HG03039 (cell line): ENCODE measurements around the gene SLC1A7.
"Not testable (repeated sequence)": the region's sequence is repeated elsewhere in the genome, so short reads cannot be mapped to it uniquely, and the experiment has no call there.

Experiments
- ATAC-seq: cut with Tn5 transposase; IDR thresholded peaks from one replicate; pipeline ENCODE4 v1.9.1; 2021; ENCODE audit warnings: mild to moderate bottlenecking, moderate library complexity; ENCODE audit not compliant: unreplicated experiment

SLC1A7 gene

GRCh38 chr1:53142226-53142853, at the start of gene SLC1A7:
SLC1A7 (minus strand) TSS chr1:53142638; CDS start chr1:53142449, 189 bp downstream.
- no peak for ATAC-seq

GRCh38 chr1:53190210-53190611, 47.8 kb upstream of the SLC1A7 start:
- no peak for ATAC-seq

DNA sequence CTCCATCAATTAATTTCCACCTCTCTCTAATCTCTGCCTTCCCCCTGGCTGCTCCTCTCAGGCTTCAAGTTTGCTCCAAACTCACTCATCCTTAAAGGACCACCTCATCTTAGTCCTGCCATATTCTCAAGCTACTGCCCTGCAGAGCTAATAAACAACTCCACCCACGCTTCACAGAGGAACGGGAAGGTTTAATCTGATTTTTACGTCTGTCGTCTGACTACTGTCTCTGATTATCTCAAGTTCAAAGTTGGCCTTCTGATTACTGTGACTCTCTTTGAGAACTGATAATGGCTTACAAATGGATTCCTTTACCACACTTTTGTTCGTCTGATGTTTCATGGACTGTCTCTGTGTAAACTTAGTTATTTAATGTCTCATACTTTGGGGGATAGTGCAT, 46.6 kb upstream of the SLC1A7 start:
- no peak for ATAC-seq

DNA sequence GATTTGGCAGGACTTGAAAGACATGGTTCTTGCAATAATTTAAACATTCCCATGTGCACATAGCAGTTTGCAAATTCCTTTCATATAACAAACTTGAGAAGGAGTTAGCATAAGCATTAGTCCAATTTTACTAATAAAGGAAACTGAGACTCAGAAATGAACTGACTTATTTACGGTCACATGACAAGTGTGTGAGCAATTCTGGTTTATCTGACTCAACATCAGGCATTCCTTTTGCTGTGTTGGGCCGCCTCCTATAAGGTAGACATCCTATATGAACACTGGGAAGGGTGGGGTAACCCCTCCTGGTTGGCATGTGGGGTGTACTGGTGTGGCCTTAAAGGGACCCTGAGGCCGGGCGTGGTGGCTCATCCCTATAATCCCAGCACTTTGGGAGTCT, 45.7 kb upstream of the SLC1A7 start:
- no peak for ATAC-seq

DNA sequence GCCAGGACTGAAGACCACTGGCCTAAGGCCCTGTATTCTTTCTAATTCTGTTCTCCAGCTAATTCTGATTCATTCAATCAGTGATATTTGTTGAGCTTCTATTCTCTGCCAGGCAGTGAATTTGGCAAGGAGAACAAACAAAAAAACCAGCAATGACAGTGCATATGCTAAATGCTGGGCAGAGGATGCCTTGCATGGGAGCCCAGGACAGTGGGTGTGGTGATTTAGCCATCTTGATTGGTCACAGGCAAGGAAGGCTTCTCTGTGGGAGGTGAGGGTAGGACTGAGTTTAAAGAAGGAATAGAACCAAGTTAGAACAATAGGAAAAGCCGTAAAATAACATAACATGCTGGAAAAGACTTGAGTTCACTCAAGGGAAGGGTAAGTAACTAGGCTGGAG, 45.0 kb upstream of the SLC1A7 start:
- no peak for ATAC-seq

DNA sequence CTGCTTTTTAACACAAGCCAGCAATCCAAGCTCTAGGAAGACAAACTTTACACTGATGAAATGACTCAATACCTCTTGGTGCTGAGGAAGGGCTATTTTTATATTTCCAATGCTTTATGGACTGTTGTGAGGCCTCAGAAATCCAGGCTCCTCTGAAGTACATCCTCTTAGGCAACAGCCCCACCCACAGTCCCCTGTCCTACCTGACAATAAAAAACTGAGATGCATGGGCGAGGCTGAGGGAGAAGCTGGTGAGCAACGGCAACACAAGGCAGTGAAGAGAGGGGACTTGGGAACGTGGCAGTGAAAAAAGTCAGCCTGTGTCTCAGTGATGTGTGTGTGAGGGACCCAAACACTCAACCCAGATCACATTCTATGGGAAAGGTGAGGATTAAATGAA, 44.1 kb upstream of the SLC1A7 start:
- no peak for ATAC-seq

GRCh38 chr1:53185955-53186297, 43.5 kb upstream of the SLC1A7 start:
- not testable (repeated sequence) for ATAC-seq

- ATAC-seq: no peak
These were observed 40.9 kb upstream of the SLC1A7 start for GRCh38 chr1:53183095-53183990.

- no peak for ATAC-seq
These were observed 40.3 kb upstream of the SLC1A7 start for GRCh38 chr1:53182716-53183094.

GRCh38 chr1:53182111-53182593, 39.7 kb upstream of the SLC1A7 start:
- ATAC-seq: no peak

GRCh38 chr1:53180951-53181350, 38.5 kb upstream of the SLC1A7 start:
- ATAC-seq: no peak

- no peak for ATAC-seq
These were observed 37.8 kb upstream of the SLC1A7 start for GRCh38 chr1:53180226-53180625.

DNA sequence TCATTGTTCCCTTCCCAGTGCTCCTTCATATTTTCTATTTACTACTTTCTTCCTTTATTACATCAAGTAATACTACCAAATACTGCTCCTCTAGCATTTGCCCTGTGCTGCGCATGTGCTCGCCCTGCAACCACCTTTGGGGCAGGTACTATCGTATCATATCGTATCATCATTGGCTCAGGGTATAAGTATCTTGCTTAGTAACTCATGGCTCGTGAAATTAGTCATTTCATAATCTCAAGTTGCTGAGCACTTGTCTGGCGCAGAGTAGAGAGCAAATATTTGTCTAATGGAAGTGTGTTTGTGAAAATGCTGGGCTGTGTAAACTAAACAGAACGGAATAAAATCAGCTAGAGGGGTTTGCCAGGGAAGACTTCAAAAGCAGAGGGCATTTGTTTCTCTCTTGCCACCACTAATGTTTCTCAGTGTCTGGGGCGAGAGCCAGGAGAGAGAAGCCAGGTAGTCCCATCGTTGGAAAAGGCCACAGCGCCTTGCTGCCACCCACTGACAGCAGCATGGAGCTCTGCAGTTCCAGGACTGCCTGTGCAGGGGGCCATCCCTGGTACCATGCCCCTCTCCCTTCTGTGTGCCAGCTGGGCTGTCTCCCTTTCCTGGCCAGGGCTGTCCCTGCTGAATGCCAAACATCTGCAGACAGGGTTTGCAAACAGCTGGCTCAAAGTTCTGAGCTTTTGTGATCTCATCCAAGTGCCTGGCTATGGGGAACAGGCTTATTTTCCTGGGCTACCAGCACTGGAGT, 34.2 kb upstream of the SLC1A7 start:
- ATAC-seq: no peak

- no peak for ATAC-seq
These were observed 32.8 kb upstream of the SLC1A7 start for GRCh38 chr1:53174971-53175913.

- ATAC-seq: no peak
These were observed 30.1 kb upstream of the SLC1A7 start for GRCh38 chr1:53172426-53173128.

- ATAC-seq: no peak
These were observed 24.5 kb upstream of the SLC1A7 start for GRCh38 chr1:53166912-53167311.

GRCh38 chr1:53166366-53166765, 23.9 kb upstream of the SLC1A7 start:
- no peak for ATAC-seq

DNA sequence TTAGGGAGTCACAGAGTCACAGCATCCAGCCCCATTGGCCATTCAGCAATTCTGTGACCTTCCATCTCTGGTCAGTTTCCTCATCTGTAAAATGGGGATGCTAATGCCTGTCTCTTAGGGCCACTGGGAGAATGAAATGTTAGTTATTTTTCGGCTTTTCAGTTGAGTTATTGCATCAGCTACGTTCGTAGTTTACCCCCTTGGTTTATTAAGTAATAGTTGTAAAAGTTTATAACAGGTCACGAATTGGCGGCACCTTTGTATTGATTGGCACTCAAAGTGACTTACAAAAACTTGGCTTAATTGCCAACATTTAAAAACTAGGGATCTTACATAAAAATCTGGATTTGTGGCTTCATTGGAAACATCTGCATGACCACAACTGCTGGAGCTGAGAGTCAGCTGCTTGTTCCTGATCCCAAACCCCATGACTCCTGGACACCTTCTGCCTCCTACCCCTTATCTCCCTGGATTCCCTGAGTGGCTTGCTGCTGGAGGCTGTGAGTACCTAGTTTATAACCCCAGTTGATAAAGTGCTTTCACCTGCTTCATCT, 23.0 kb upstream of the SLC1A7 start:
- no peak for ATAC-seq

DNA sequence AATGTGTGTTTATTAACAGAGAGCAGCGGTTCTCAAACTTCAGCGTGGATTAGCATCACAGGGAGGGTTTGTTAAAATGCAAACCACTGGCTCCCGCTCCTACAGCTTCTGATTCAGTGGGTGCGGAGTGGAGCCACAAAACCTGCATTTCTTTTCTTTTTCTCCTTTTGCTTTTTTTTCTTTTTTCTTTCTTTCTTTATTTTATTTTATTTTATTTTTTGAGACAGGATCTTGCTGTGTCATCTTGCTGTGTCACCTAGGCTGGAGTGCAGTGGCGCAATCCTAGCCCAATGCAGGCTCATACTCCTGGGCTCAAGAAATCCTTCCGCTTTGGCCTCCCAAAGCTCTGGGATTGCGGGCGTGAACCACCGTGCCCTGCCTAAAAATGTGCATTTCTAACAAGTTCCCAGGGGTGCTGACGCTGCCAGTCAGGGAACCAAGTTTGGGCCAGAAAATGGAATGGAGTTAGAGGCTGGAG, 20.9 kb upstream of the SLC1A7 start:
- ATAC-seq: no peak
